GM18870 (cell line): Measurements from ENCODE around the gene NPC1.

Source experiments
- ATAC-seq: cut with Tn5 transposase; IDR thresholded peaks from one replicate; pipeline ENCODE4 v1.9.1; 2021; ENCODE audit warnings: moderate library complexity; ENCODE audit not compliant: unreplicated experiment

The NPC1 gene

DNA sequence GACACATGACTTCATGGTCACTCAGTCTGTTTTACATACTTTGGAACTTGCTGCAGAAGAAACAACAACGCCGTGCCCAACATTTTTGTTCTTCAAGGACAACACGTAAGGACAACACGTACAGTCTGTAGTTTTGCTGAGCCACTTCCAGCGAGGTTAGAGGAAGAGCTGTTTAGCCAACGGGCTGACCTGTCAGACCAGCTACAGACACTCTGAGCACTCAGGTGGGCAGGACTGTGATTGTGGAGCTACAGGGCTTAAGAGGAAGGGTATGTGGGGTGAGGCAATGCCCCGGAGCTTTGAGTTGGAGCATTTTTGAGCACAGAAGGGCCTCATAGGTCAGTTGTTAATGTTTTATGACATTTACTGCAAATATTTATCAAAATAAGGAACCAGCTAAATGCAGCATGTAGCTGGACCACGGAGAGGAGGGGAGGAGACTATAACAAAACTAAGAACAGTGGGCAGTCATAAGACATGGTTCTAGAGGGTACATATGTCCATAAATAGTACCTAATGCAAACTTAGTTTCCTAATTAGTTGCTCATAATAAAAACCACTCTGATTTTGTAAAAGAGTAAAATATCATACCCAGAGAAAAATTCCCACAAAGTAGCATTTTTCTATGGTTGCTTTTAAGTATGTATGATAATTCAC lies 26.3 kb upstream of the NPC1 start:
- no peak for ATAC-seq

DNA sequence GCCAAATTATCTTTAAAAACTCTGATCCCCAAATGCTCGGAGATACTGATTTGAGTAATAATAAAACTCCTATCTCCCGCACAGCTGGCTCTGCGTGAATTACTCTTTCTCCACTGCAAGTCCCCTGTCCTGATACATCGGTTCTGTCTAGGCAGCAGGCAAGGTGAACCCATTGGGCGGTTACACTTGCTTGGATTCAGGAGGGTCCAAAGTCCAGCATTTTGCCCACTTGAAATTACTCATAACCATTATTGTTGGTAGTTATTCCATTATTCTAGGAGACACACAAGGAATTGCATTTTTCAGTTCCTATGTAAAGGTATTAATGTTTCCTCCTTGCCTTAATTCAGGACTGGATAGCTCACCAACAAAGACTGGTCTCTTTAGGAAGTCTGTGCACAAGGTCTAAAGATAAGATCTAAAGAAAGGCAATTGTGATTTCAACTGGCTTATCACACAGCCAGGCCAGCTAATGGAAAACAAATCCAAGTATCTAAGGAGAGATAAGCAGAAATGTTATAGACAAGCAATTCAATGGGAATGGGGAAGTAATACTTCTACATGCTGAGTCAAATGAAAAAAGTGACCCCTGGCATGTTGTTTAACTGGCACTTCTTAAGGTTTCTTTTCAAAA lies 23.2 kb upstream of the NPC1 start:
- ATAC-seq = no peak

DNA sequence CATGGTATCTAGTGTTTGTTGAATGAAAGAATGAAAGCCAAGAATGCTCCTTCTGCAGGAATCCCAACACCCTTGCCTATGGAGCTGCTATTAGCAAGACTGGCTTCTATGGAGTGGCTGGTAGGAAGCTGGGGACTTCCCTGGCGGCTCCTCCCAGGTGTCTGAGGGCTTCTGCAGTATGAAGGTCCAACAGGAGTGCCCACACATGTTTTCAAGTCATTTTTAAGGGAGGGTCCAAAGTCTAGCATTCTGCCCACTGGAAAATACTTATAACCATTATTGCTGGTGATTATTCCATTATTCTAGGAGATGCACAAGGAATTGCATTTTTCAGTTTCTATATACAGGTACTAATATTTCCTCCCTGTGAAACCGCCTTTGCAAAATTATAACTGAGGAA lies 21.9 kb upstream of the NPC1 start:
- no peak for ATAC-seq

DNA sequence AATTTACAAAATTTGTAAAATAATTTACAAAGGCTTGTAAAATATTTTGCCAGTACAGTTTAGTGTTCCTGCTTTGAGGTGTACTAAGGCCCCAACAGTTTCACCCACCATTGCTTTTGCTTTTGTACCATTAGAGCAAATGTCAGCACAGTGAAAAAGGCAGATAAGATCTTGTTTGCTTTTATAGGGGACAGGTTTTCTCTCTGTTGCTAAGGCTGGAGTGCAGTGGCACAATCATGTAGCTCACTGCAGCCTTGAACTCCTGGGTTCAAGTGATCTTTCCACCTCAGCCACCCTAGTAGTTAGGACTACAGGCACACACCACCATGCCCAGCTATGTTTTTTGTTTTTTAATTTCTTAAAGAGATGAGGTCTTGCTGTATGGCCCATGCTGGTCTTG lies 19.6 kb upstream of the NPC1 start:
- ATAC-seq = no peak

DNA sequence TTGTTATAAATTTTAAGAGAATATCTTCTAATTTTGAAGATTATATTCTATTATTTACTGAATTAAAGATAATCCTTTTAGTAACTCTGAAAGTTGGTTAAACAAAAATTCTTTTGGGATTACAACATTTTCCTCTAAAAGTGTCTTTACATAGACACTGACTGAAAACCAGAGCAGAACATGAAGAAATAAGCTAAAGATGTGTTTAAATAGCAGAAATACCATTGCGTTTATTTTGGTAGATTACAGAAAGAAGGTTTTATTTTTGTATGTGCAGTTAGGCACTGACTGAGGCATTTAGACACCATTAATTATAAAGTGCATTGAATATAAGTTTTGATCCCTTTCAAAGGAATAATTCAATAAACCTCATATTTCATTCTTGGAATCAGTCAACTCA lies 13.5 kb upstream of the NPC1 start:
- ATAC-seq = no peak

DNA sequence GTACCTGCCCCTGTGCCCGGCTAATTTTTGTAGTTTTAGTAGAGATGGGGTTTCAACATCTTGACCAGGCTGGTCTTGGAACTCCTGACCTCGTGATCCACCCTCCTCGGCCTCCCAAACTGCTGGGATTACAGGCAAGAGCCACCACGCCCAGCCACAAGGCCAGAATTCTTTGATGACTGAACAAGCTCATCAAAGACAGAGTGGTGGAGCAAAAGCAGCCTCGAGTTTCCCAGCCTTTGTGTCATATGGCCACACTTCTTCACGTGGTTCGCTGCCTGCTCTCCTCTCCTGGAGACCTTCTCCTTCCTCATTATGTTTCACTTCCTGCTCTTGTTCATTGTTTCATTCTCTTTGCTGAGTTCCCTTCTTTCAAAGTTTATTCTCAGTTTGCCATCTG lies 9.9 kb upstream of the NPC1 start:
- no peak for ATAC-seq

DNA sequence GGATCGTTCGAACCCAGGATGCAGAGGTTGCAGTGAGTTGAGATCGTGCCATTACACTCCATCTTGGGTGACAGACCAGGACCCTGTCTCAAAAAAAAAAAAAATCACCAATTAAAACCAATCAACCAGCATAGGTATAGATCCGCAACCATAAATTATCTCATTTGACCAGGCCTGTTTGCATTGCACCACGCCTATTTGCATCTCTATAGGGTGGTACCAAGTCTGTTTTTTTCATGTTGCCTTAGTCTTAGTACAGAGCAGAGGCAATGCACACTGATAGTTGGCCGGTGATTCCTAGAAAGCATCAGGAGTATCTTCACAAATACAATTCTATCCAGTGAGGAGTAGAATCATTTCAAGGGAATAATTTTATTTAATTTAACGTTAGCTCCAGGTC lies 9.3 kb upstream of the NPC1 start:
- no peak for ATAC-seq

DNA sequence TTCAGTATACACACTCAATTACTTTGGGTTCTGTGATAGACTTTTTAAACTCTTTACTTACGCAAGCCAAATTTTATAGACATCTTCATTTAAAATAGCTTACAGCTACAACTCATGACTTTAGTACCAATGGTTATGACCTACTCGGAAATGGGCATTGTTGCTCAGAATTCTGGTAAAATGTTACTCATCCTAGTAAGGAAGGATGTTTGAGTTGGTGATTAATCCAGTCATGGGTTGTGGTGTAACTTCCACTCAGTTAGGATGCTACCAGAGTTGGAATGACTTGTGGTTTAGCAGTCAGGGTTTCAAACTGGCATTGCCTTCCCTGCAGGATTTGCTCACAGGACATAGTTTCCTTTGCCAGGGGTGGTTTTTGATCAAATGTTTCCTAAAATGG lies 7.4 kb upstream of the NPC1 start:
- ATAC-seq = no peak

DNA sequence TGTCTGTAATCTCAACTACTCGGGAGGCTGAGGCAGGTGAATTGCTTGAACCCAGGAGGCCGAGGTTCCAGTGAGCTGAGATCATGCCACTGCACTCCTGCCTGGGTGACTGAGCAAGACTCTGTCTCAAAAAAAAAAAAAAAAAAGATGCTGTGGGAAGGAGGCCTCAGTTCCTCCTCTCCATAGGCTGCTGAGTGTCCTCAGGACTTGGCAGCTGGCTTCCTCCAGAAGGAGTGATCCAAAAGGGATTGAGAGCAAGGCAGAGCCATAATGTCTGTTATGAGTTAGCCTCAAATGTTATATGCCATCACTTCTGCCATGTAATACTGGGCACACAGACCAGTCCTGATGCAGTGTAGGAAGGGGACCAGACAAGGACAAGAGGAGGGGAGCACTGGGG lies 6.6 kb upstream of the NPC1 start:
- ATAC-seq = no peak

DNA sequence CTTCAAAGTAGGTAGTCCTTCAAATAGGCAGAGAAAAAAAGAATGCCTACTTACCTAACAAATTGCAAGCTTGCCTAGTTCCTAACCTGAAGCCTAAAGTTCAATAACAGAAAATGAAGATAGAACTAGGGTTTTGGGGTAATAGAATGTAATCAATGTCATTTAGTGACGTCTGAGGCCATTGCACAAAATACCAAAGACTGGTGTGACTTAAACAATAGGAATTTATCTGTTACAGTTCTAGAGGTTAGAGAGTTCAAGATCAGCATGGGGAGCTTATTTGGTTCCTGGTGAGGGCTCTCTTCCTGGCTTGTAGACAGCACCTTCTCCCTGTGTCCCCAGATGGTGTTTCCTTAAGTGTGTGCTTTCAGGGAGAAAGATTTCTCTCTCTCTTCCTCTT lies 4.7 kb upstream of the NPC1 start:
- no peak for ATAC-seq

DNA sequence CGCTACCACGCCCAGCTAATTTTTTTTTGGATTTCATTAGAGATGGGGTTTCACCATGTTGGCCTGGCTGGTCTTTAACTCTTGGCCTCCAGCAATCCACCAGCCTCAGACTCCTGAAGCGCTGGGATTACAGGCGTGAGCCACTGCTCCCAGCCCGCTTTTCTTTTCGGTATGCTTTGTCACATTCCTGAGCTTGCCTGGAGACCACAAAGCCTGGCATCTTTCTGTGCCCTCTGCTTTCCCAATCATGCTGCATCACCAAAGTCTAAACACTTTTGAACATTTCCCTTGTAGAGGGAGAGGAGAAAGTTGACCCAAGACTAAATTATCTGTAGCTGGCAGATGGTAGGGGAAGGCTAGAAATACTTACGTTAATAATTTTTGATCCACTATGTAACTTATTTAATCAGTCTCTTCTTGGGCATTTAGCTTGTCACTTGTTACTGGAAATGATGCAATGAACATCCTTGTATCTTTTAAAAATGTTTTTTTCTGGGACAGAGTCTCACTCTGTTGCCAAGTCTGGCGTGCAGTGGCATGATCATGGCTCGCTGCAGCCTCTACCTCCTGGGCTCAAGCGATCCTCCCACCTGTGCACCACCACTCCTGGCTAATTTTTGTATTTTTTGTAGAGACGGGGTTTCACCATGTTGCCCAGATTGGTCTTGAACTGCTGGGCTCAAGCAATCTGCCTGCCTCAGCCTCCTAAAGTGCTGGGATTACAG lies 2.7 kb upstream of the NPC1 start:
- no peak for ATAC-seq

DNA sequence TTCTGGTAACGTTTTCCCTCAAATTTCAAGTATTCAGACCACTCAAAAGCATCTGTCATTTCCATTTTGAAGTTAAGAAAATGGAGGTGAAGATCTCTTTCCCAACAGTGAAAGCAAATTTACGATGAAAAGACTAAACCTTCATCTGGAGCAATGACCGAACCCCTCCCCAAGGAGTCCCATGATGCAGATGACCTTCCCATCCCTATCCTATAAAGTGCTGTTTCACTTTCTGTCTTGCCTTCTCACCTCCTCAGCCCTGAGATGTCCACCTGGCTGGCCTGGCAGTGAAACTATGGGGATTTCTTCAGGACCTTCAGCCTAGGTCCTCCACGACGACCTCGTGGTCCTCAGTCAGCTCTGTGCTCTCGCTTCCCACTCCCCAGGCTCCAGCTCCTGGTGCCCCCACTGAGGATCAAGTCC lies 925 bp upstream of the NPC1 start:
- ATAC-seq = peak; percentile 9

DNA sequence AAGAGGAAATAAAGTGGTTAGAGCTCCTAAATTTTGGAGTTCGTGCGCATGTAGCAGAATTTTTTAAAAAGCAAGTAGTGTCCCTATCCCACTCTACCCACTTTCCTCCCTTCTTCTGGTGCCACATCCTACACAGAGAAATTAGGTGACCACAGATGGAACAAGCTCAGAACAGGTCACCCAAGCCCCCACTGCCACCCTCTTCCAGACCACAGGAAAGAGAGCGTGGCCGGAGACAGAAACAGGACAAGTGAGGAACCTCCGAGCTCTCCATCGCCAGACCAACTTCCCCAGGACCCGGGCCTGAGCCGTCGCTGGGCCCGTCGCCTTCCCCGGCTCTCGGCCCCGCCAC lies 433 bp downstream of the NPC1 start:
- no peak for ATAC-seq

DNA sequence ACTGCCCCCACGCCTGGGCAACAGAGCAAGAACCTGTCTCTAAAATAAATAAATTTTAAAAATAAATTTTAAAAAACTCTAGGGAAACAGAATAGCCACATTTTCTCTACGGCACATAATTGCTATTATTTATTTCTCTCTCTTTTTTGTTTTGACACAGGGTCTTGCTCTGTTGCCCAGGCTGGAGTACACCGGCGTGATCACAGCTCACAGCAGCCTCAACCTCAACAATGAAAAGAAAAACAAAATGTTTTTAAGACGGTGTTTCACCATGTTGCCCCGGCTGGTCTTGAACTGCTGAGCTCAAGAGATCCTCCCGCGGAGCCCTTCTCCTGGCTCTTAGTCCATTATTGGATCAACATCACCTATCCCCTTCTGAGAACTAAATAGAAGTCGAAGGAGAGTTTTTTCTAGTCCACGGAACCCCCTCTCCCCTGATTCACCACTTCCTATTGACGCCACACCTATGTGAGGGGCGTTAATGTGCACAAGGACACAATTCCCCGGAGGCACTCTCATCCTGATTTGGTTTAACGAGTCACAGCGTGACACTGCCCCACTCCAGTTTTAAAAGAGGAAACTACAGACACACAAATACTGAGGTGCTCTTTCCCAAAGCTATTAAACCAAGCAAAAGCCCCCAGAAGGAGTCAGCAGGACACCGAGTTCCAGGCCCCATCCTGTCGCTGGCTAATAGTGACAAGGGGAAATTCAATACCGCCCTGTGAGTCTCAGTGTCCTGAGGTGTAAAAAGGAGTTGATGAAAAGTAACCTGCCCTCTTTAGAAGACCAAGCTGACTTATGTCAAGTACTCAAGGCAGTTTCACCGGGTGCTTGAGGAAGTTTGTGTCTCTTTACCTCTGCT lies 1.1 kb downstream of the NPC1 start:
- no peak for ATAC-seq

DNA sequence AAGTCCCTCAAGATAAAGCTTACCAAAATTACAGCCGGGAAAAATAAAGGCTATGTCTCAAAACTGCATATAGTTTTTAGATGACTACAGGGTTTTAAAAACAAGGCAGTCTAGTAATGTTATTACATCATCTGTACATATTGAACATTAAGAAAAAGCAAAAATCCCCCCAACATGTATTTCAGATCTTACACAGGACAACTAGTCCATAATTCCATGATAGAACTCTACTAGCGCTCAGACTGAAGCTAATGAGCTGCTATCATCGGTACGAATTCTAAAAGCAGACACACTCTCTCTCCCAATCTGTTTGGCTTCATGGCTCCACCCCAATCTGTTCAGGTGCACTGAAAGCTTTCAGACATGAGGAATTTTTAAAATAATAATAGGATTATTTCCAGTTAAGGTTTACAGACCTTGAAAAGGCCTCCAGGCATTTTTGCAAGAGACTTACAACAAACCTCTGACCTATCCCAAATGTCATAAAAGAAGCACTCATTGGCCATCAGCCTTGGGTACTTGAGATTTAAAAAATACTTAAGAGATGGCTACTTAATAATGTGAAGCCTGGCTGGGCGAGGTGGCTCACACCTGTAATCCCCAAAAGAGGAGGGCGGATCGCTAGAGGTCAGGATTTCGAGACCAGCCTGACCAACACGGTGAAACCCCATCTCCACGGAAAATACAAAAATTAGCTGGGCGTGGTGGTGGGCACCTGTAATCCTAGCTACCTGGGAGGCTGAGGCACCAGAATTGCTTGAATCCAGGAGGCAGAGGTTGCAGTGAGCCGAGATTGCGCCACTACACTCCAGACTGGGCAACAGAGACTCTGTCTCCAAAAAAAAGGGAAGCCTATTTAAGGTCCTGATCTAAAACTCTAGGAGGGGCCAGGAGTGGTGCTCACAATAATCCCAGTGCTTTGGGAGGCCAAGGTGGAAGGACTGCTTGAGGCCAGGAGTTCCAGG lies 2.0 kb downstream of the NPC1 start:
- ATAC-seq = no peak

DNA sequence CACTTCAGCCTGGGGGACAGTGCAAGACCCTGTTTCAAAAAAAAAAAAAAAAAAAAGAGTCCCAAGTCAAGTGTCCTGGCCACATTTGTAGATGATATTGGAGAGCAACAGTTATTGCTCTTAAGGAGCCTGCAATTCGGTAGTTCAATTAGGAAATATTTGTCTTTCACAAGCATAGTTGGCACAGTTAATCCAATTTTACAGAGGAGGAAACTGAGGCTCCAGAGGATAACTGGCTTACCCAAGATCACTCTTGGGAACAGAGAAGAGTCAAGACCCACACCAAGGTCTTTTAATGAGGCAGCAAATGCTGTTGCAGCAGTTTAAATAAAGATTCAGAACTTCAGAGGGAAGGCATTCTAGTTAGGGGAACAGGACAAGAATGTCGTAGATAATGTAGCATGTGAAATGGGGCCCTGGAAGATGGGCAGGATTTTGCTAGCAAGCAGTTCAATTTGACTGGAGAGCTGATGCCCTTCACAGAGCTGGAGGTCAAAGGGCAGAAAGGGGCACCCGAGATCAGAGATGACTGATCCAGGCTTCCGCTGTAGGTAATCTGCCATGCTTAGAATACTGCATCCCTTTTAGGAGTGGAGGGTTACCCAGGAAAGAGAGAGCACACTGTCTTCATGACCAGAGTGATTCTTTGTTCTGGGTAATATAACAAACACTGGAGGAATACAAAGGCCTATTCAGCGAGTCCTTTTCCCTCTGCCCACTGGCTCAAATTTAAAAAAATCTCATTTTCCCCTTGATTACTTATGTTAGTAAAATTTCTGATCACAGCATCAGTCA lies 3.0 kb downstream of the NPC1 start:
- no peak for ATAC-seq

DNA sequence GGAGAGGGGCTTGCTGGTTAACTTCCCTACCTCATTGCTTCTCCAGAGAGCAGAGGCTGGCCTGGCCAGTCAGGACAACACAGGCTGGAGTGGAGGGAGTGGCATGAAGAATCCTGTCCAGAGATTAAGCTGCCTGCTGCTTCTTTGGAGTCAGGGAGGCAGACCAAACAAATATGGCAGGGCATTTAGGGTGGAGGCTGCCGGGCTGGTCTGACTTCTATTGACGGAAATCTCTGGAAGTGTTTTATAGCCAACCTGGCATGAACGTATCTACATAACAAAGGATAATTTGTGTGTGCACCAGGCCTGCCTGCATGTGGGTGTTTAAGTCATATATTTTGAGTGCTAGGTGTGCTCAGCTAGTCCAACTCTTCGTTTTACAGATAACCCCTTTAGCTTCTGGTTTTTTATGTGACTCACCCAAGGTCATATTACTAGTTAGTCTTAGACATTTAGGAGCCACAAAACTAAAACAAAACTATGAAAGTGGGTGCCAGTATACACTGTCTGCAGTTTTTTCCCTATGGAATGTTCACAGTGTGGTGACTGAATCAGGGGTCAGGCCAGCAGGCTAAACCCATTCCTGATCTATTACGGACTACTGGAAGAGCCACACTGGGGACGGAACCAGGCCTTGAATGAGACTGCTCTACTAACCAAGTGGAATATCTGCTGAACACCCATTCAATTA lies 5.5 kb downstream of the NPC1 start:
- no peak for ATAC-seq

DNA sequence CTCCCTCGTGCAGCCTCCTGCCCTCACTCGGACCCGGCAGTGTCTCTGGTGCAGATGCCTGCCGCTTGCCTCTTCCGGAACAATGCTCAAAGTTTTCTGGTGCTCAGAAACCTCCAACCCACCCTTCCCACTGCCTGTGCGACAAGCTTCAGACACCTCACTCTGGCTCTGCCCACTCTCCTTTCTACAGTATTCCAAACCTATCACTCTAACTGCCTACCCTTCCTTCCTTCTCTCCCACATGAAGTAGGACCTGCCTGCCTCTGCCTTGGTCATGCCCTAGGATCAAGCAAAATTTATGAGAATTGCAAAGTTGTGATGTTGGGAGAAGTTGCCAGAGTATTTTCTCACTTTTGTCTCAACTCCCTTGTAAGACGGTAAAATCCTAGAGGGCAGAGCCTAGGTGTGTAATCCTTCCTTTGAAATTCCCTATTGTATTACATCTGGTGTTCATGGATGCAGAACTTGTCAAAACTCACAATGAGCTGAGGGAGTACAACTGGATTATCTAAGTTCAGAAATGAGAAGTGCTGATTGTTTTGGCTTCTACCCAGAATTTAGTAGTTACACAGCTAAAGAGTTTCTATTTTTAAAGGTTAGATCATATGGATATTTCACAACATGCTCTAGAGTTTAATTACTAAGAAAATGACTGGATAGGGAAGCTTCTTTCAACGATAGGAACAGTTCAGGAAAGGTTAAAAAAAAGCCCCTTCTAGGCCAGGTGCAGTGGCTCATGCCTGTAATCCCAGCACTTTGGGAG lies 7.2 kb downstream of the NPC1 start:
- ATAC-seq = no peak
